HT-29 (cell line): ENCODE measurements around the gene BAZ2B. TPM values are rescaled to one million over a fixed set of nuclear protein-coding genes. Genes with fewer than 3 reads are reported as not detected.

ENCODE experiments used
- DNase-seq: peaks from one replicate; pipeline ENCODE4 v3.0.0-alpha.2; 2015; ENCODE audit warnings: low spot score
- total RNA-seq: library from RNA; depleted of rRNA; stranded (reverse); fragments of >200 nt; shearing (Covaris generic); gene quantifications from 2 replicates; pipeline ENCODE4 v1.2.3, GENCODE V29; 2014

Gene BAZ2B
- total RNA-seq, 1 experiment from 2014 or later, result 25.2 TPM

GRCh38 chr2:159462961-159463360, 153.4 kb downstream of the BAZ2B start:
- DNase-seq, result no peak

- DNase-seq, result no peak
Measured at GRCh38 chr2:159462201-159462785, 154.1 kb downstream of the BAZ2B start.

- DNase-seq, result no peak
Measured at GRCh38 chr2:159461076-159461475, 155.3 kb downstream of the BAZ2B start.

DNA sequence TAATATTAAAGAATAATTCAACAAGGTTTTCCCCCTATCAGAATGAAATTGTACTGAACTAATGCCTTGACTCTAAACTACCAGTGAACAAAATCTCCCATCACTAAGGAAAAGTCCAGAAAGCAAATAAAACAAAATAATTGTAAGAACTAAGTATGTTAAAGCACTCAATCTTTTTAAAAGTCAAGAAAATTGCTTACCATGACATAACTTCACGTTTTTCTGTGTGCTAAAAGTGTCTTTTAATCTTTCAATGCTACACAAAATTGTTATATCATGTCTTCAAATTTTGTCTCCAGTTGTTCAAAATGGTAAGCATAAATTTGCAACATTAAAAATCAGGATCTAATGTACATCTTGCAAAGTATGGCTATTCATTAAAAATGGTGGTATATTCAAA, 156.1 kb downstream of the BAZ2B start:
- DNase-seq, result no peak

DNA sequence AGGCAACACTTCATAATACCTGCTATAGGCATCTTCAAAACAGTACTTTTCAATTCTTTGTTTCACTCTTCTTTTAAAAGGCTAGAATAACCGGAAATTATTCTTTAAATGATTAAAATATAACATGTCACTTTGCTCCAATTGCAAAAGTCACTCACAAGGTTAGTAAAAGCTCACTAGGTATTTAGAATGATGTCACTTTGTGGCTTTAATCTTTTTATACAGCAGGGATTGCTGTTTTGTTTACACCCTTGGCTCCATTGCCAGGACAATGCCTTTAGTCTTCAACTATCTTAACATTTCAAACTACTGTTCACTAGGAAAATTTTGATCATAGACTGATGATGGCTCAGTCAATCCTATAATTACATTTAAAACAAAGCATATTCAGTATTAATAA, 157.1 kb downstream of the BAZ2B start:
- no peak for DNase-seq

DNA sequence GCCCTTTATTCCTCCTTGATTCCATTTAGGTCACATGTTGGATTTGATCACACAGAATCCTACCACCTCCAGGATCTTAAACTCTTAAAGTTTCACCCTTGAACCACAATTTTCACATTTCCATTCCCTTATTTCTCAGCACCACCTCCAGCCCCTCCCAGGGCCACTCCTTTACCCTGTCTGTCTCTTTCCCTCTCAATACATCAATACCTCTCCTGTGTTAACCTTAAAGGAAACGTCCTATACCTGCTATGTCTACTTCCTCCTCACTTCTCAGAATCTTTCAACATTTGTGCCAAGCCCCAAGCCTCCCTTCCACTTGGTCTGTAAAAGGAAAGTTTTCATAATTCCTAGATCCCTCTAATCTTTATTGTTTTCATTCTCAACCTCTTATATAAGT, 158.8 kb downstream of the BAZ2B start:
- DNase-seq, result no peak

GRCh38 chr2:159456500-159457426, 159.6 kb downstream of the BAZ2B start:
- no peak for DNase-seq

GRCh38 chr2:159455330-159455918, 160.9 kb downstream of the BAZ2B start:
- no peak for DNase-seq

DNA sequence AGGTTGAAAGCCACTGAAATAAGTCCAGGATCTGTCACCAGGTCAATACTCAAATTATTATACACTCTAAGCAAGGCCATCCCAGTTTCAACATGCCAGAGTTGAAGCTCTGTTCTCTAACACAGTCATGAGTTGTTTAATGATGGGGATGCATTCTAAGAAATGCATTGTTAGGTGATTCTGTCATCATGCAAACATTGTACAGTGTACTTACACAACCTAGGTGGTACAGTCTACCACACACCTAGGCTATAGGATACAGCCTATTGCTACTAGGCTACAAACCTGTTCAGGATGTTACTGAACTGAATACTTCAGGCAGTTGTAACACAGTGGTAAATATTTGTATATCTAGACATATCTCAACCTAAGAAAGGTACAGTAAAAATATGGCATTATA, 162.2 kb downstream of the BAZ2B start:
- no peak for DNase-seq

GRCh38 chr2:159450180-159450579, 166.2 kb downstream of the BAZ2B start:
- no peak for DNase-seq

- no peak for DNase-seq
Measured at GRCh38 chr2:159449504-159450124, 166.7 kb downstream of the BAZ2B start.

GRCh38 chr2:159446817-159447216, 169.5 kb downstream of the BAZ2B start:
- DNase-seq, result no peak

DNA sequence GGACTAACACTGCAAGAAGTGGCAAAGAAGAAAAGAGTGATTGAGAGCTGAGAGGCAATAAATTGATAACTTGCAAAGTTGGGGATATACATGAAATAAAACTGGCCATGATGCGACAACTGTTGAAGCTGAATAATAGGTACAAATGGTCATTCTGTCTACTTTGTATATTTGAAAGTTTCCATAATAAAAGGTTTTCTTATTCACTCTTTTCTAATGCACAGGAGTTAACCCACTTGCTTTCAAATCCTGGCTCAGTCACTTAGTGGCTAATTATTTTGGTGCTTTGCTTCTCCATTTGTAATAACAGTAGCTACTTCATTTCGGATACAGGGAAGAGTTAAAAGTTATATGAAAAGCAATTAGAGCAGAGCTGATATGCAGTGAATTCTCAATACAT, 170.1 kb downstream of the BAZ2B start:
- no peak for DNase-seq

DNA sequence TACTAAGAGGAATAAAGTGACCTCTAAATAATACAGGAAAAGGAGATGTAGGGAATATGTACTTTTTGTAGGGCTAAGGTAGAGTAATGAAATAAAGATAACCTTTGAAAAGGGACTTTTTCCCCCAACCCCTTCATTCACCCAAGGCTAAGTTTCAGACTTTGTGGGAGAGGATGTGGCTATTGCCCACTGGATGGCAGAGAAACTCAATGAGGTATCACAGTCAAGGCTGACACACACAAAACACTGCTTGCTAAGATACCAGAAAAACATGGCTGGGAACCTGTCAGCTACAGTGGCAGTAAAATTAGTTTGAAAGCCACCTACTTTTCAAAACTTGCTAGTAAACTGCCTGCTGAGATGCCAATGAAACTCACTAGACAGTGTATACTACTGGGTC, 171.0 kb downstream of the BAZ2B start:
- DNase-seq, result no peak

GRCh38 chr2:159444754-159445153, 171.6 kb downstream of the BAZ2B start:
- DNase-seq, result no peak

GRCh38 chr2:159442159-159442852, 174.0 kb downstream of the BAZ2B start:
- DNase-seq, result no peak

- DNase-seq, result no peak
Measured at GRCh38 chr2:159441182-159441581, 175.2 kb downstream of the BAZ2B start.

DNA sequence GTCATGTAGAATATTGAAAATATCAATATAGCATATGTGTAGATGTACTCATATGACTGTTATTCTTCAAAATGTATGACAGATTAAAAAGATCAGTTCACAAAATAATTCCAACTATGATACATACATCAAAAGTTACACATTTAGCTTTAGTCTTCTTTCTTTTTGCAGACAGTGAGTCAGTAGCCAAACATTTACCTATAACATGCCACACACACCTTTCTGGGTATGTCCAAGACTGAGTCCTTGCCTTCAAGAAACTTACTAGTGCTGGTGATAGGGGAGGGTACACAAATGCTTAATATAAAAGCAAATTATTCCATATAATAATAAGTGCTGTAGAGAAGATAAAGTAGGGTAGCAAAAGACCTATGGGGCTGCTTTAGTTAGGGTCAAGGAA, 176.9 kb downstream of the BAZ2B start:
- no peak for DNase-seq

DNA sequence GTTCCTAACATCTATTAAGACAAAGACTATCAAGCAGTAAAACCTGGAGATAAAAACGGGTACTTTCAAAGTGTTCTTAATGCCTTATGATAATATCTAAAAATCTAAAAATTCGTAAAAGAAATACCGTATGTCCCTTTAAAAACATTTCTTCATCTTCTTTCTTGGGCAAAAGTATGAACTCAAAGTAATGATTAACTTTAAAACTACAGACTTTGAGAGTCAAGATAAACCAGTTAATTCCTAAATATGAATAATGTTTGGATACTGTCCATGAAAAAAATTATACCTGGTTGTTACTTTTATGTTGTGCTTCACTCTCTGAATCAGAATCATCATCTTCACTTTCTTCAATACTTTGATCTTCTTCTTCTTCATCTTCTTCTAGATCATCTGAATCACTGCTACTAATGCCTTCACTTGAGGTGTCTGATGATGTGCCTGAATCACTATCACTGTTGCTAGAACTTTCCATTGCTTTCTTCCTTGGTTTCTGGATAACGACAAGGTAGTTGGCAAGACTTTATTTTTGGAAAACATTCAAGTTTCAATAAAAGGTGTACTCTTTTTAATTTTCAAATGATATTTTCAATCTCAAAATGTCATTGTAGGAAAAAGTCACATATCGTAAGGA, 177.5 kb downstream of the BAZ2B start:
- no peak for DNase-seq

GRCh38 chr2:159438284-159438683, 178.1 kb downstream of the BAZ2B start:
- no peak for DNase-seq

GRCh38 chr2:159432610-159433009, 183.7 kb downstream of the BAZ2B start:
- no peak for DNase-seq
